Activated T-cell treated with anti-CD3 and anti-CD28 coated beads for 1 hour (primary cell): Measurements from ENCODE around the gene CDX1.

ENCODE experiments used
- DNase-seq: peaks from one replicate; pipeline ENCODE4 v3.0.0-alpha.2; 2020; ENCODE audit warnings: low read depth

The CDX1 gene

GRCh38 chr5:150166650-150167511 lies at the start of gene CDX1:
TSS of gene CDX1 (plus strand) at chr5:150166778. CDS start at chr5:150166877, 99 bp downstream.
- DNase-seq, result no peak

- DNase-seq, result no peak
Measured at GRCh38 chr5:150117945-150118560, 48.5 kb upstream of the CDX1 start.

GRCh38 chr5:150118561-150119229 lies 47.9 kb upstream of the CDX1 start:
- no peak for DNase-seq

GRCh38 chr5:150119421-150120061 lies 47.0 kb upstream of the CDX1 start:
- no peak for DNase-seq

- DNase-seq, result no peak
Measured at GRCh38 chr5:150120062-150120441, 46.5 kb upstream of the CDX1 start.

DNA sequence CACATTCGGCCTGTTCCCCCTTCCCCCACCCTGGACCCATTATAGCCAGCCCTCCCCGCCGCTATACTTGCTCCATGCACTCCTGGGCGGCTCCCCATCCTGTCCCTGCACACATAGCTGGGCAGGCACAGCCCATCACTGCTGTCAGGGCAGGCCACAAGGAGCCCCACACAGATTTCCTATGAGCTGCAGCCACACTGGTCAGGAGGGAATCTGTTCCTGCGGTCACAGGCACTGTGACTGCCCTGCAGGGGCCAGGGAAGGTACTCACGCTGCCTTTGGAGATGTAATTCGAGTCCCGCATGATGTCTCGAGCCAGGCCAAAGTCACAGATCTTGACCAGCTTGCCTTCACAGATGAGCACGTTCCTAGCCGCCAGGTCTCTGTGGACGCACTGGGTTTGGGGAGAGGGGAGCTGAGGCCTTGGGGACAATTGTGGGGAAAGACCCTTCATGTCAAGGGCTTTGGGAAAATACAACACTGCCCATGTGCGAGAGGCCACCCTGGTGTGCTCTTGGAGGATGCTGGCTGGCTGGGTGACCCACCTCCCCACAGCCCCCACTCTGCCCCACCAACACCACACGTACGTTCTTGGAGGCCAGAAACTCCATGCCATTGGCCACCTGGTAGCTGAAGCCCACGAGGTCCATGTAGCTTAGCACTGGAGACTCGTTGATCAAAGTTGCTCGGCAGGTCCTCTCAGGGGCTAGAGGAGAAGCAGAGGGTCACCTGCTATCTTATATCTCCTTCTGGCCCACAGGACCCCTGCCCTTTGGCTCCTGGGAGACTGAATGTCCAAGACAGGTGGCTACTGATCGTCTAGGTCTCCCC lies 45.7 kb upstream of the CDX1 start:
- DNase-seq, result no peak

- no peak for DNase-seq
Measured at GRCh38 chr5:150121448-150122157, 45.0 kb upstream of the CDX1 start.

GRCh38 chr5:150122158-150122510 lies 44.4 kb upstream of the CDX1 start:
- no peak for DNase-seq

DNA sequence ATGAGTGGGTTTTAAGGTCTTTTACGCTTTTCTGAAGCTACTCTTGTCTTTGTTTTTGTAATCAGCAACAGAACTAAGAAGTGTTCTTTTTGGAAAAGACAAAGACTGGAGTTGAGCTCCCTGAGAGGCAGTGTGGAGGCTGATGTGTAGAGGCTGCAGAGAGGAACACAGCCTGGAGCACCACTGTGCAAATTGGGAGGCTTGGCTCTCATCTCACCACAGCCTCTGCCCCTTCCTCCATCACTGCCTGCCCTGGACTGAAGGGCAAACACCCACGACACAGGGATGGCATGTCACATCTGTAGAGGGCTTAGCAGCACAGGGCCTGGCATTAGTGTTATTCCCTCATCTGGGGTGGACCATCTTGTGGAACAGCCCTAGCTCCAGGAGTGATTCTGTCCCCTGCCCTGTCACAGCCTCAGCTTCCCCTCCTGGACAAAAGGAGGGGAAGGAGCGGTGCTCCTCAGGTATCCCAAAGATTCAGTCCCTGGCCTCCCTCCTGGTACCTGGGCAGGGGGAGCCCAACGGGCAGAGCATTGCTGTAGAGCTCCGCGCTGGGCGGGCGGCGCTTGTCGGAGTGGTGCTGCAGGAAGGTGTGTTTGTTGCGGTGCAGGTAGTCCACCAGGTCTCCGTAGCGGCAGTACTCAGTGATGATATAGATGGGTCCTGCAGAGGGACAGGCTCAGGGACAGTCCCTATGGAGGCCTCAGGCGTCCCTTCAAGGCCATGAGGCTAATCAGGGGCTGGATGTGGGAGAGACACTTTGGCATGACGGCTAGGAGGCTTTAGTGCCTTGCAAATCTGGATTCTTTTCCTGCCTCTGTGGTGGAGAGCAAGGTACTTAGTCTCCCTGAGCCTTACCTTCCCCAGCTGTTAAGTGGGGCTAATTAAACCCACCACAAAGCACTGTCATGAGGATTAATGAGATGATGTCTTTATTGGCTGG lies 43.8 kb upstream of the CDX1 start:
- no peak for DNase-seq

GRCh38 chr5:150123542-150123941 lies 43.0 kb upstream of the CDX1 start:
- no peak for DNase-seq

- DNase-seq, result no peak
Measured at GRCh38 chr5:150124111-150124557, 42.4 kb upstream of the CDX1 start.

DNA sequence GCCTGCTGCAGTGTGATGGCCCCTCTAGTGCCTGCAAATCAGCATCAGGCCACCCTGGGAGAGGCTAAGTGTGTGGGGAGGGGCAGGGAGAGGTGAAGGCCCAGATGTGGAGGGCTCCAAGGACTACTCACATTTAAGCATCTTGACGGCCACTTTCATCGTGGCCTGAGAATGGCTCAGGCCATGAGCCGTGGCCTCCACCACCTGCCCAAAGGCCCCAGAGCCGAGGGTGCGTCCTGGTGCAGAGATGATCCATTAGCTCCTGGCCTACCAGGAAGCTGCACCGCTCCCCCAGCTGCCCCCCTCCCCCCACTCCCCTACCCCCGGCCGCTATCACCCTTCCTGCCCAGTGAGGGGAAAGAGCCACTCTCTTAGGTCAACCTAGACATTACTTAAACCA lies 42.0 kb upstream of the CDX1 start:
- no peak for DNase-seq

- no peak for DNase-seq
Measured at GRCh38 chr5:150125334-150125733, 41.2 kb upstream of the CDX1 start.

GRCh38 chr5:150126199-150126920 lies 40.2 kb upstream of the CDX1 start:
- DNase-seq, result no peak

DNA sequence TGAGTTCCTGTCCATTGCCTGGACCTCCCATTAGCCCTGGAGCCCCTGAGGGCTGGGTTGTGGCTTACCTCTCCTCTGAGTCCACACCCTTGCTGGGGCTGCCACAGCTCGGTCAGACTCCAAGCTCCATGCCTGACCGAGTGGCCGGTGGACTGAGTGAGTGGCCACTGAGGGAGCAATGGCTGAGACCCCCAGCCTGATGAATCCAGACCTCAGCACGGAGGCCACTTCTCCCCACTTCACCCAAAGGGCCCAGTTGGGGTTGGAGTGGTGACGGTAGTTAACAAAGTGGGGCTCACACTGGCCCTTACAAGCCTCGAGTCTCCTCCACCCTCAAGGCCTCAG lies 39.7 kb upstream of the CDX1 start:
- no peak for DNase-seq

- no peak for DNase-seq
Measured at GRCh38 chr5:150129454-150129812, 37.1 kb upstream of the CDX1 start.

- peak; percentile 11 for DNase-seq
Measured at GRCh38 chr5:150129813-150130492, 36.6 kb upstream of the CDX1 start.

DNA sequence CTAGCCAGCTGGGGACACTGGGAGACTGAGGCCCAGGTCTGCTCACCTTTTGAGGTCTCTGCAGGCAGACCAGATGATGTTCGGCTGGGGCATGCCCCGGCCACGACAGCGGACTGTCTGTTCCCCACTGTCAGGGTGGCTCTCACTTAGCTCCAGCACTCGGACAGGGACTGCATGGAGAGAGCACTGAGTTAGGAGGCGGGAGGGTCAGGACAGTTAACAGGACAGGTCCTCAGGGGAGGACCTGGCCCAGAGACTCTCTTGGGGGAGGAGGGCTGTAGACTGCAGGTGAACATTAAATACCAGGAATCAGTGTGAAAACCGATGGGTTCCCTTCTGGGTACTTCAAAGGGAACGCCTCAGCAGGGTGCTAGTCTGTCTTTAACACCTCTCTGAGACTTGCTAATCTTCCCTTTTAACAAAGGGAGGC lies 36.1 kb upstream of the CDX1 start:
- DNase-seq, result no peak

GRCh38 chr5:150131461-150131860 lies 35.1 kb upstream of the CDX1 start:
- DNase-seq, result no peak
